SK-N-MC (cell line): ENCODE data around the gene TMEM132E.

Experiments used
- EZH2 ChIP-seq: fragments of 200-600 bp; sonication (generic); IDR thresholded peaks from one replicate; pipeline ENCODE4 v1.6.1; 2017; ENCODE audit warnings: antibody characterized with exemption
- FOXP2 ChIP-seq: optimal IDR thresholded peaks from 2 replicates; pipeline ENCODE3; 2011; ENCODE audit warnings: mild to moderate bottlenecking, moderate library complexity; ENCODE audit not compliant: insufficient read depth; ENCODE audit errors: extremely low read length, control extremely low read depth
- POLR2AphosphoS5 ChIP-seq: IDR thresholded peaks from 2 replicates; pipeline ENCODE4 v1.6.1; 2012; ENCODE audit warnings: mild to moderate bottlenecking, low read depth, low read length, borderline replicate concordance

- TF ChIP-seq EZH2 (no peak), POLR2AphosphoS5 (no peak), FOXP2 (no peak)
Observed at GRCh38 chr17:34656801-34657200, 77.4 kb downstream of the TMEM132E start.
